Duodenal mucosa (tissue), 2 donors: ENCODE data around the gene HPSE2.

Source experiments
- H3K27ac ChIP-seq: one replicate; pipeline ENCODE4 v1.7.0; 2013; ENCODE audit warnings: low read depth, low read length
- H3K27me3 ChIP-seq, 2 donors: one replicate each; pipeline ENCODE4 v1.7.0; 2013; ENCODE audit warnings: low read length in 2 of 2, control low read depth in 1 of 2; ENCODE audit not compliant: insufficient read depth in 2 of 2, control insufficient read depth in 1 of 2
- H3K36me3 ChIP-seq, 2 donors: one replicate each; pipeline ENCODE4 v1.7.0; 2013; ENCODE audit warnings: low read length in 2 of 2, control low read depth in 1 of 2; ENCODE audit not compliant: insufficient read depth in 2 of 2, control insufficient read depth in 1 of 2
- H3K4me1 ChIP-seq, 2 donors: one replicate each; pipeline ENCODE4 v1.7.0; 2013; ENCODE audit warnings: low read length in 2 of 2, control low read depth in 1 of 2; ENCODE audit not compliant: insufficient read depth in 2 of 2, control insufficient read depth in 1 of 2
- H3K4me3 ChIP-seq, 2 donors: one replicate each; pipeline ENCODE4 v1.7.0; 2013; ENCODE audit warnings: low read length in 2 of 2, low read depth in 1 of 2
- H3K9ac ChIP-seq, 2 donors: one replicate each; pipeline ENCODE4 v1.7.0; 2013; ENCODE audit warnings: low read length in 2 of 2, low read depth in 1 of 2
- H3K9me3 ChIP-seq, 2 donors: one replicate each; pipeline ENCODE4 v1.7.0; 2013; ENCODE audit warnings: low read length in 2 of 2, control low read depth in 1 of 2; ENCODE audit not compliant: control insufficient read depth in 1 of 2

The HPSE2 gene

DNA sequence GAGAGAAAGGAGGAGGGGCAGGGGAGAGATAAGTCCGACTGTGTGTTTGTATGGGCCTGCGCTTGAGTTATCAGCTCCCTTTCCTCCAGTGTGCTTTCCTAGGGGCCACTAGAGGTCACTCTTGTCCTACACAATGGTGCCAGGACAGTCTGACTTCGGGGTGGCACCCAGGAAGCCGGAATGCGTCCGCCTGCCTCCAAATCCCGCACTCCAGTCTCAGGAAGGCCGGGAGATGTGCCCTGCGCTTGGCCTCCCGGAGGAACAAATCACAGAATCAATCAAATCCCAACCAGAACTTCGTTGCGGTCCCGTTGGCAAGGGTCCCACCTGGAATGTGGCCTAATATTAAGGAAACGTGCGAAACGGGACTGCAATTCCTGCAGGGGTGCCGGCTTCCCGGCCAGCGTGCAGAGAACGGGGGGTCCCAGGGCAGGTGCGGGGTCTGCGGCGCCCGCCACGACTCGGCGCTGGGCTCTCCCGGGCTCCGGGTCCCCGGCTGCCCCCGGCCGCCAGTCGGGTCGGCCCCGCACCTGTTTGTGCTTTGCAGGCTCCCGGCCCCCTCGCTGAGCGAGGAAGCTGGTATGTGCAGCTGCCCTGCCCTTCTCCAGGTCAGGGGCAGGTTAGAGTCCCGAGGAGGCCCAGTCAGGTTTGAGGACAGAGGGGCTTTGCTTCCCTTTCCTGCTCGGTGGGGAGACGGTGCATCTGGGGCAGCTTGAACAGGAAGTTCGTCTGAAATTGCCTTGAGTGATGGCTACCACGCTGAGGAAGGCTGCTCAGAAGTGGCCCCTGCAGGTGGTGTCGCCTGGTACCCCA is 767.9 kb downstream of the HPSE2 start:
- peak overlapping the region; percentile 40 to 79 for H3K9ac ChIP-seq
- no peaks in the 10 kb centered on the region for H3K36me3 ChIP-seq
- peaks cover 0 to 4% of the 10 kb centered on the region in 2 donors for H3K27me3 ChIP-seq
- H3K9me3 ChIP-seq: no peaks in the 10 kb centered on the region
- H3K4me1 ChIP-seq: peaks cover 0 to 4% of the 10 kb centered on the region in 2 donors
- no peak overlapping the region for H3K27ac ChIP-seq
- peak overlapping the region; percentile 69 to 81 for H3K4me3 ChIP-seq

DNA sequence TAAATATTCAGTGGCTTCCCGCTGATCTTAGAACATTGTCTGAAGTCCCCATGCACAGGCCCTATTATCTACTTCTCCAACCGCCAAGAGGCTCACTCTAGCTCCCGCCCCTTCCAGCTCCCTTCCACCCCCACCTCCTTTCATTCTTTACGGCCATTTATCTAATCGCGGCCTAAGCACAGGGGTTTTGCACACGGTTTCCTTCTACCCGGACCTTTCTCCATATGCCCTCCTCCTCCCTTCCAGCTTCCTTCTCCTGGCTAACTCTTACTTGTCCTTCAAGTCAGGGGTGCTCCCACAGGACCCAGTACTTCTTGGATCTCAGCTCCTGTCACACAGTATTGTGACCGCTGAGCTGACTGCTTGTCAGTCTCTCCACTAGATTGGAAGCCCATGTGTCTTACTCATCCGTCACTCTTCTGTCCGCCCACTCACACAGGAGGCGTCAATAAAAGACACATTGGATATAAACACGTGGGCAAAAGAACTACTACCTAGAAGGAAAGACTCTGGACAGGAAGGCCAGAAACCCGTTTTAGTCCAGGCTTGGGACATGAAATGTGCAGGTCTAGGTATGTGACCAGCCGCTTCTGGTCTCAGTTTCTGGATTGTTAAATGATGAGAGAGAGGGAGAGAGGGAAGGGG is 768.7 kb downstream of the HPSE2 start:
- Histone ChIP-seq H3K36me3 (no peaks in the 10 kb centered on the region), H3K9me3 (no peaks in the 10 kb centered on the region), H3K27ac (no peak overlapping the region), H3K27me3 (peaks cover 0 to 4% of the 10 kb centered on the region in 2 donors), H3K4me3 (no peak overlapping the region), H3K4me1 (peaks cover 0 to 4% of the 10 kb centered on the region in 2 donors), H3K9ac (no peak overlapping the region)

- Histone ChIP-seq H3K27me3 (peaks cover 0 to 4% of the 10 kb centered on the region in 2 donors), H3K9me3 (no peaks in the 10 kb centered on the region), H3K27ac (no peak overlapping the region)
These were observed 769.8 kb downstream of the HPSE2 start for GRCh38 chr10:98465866-98466265.

DNA sequence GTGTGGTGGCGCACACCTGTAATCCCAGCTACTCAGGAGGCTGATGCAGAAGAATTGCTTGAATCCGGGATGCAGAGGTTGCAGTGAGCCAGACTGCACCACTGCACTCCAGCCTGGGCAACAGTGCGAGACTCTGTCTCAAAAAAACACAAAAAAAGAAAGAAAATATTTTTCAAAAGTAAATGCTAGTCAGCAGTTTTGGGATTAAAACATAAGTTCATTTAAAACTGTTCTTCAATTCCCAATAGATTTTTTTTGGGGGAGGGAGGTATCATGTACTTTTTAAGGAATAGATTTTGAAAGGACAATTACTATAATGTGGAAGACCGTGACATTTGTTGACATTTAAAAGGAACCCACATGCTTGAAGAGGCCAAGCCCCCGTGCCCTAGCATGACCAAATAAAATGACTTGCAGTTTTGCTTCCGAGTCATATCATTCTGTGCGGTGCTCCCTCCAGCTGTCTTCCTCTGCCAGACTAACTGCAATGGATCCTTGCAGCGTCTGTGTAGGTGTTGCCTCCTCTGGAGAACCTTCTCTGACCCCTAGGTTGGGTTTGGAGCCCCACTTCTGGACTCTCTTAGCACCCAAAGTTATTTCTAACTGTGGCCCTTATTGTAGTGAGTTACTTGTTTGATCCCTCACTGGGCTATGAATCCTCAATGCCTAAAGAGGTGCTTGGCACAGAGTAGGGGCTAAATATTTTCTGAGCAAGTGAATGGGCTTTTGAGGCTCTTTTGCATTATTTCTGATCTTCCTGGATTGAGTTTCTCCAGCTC is 771.5 kb downstream of the HPSE2 start:
- Histone ChIP-seq H3K4me3 (no peak overlapping the region), H3K4me1 (peaks cover 7 to 16% of the 10 kb centered on the region in 2 donors), H3K9me3 (no peaks in the 10 kb centered on the region), H3K36me3 (no peaks in the 10 kb centered on the region), H3K27ac (no peak overlapping the region), H3K9ac (no peak overlapping the region), H3K27me3 (no peaks in the 10 kb centered on the region)

More at GRCh38 chr10:98465866-98466265, 769.8 kb downstream of the HPSE2 start:
- H3K9ac ChIP-seq: no peak overlapping the region
- no peak overlapping the region for H3K4me3 ChIP-seq
- H3K36me3 ChIP-seq: no peaks in the 10 kb centered on the region
- peaks cover 2 to 10% of the 10 kb centered on the region in 2 donors for H3K4me1 ChIP-seq

DNA sequence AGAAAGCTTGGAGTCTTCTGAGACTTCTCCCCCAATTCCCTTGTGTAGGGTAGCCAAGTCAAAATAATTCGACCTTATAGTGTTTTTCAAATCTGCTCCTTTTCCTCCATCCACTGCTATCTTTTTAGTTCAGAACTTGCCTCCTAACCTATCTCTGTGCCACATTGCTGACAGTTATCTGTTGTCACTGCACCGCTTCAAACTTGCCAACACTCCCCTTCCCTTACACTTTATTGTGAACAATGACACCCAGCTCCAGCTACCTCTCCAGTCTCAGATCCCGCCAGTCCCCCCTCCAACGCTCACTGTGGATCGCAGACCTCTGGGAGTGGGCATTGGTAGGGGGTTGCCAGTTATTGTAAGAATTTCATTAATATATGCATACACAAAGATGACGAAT is 772.6 kb downstream of the HPSE2 start:
- no peaks in the 10 kb centered on the region for H3K27me3 ChIP-seq
- peaks cover 7 to 12% of the 10 kb centered on the region in 2 donors for H3K4me1 ChIP-seq
- H3K27ac ChIP-seq: no peak overlapping the region
- no peak overlapping the region for H3K4me3 ChIP-seq
- no peak overlapping the region for H3K9ac ChIP-seq
- no peaks in the 10 kb centered on the region for H3K36me3 ChIP-seq
- H3K9me3 ChIP-seq: no peaks in the 10 kb centered on the region

DNA sequence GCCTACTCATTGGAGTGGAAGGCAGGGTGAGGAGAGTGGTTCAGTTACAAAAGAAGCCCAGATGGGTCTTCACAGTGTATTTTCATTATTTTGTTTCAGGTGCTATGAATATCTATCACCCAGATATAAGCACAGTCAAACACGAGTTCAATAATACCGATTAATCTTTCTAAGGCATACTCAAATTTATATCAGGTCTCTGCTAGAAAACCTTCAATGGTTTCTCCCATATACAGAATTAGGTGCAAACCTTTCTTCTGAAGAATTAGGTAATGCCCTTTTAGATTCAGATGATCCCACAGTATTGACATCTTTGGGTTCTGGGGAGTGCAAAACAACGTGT is 774.2 kb downstream of the HPSE2 start:
- H3K9me3 ChIP-seq: no peaks in the 10 kb centered on the region

GRCh38 chr10:98460837-98461499 is 774.7 kb downstream of the HPSE2 start:
- H3K27me3 ChIP-seq: peaks cover 0 to 4% of the 10 kb centered on the region in 2 donors
- H3K9me3 ChIP-seq: no peaks in the 10 kb centered on the region
- H3K27ac ChIP-seq: no peak overlapping the region
- H3K9ac ChIP-seq: no peak overlapping the region
- H3K4me3 ChIP-seq: no peak overlapping the region
- H3K4me1 ChIP-seq: peaks cover 7 to 12% of the 10 kb centered on the region in 2 donors
- no peaks in the 10 kb centered on the region for H3K36me3 ChIP-seq

More for the DNA sequence above, 774.2 kb downstream of the HPSE2 start:
- H3K27me3 ChIP-seq: peaks cover 0 to 4% of the 10 kb centered on the region in 2 donors
- no peaks in the 10 kb centered on the region for H3K36me3 ChIP-seq
- no peak overlapping the region for H3K9ac ChIP-seq
- H3K4me1 ChIP-seq: peaks cover 7 to 12% of the 10 kb centered on the region in 2 donors
- no peak overlapping the region for H3K27ac ChIP-seq
- H3K4me3 ChIP-seq: no peak overlapping the region

DNA sequence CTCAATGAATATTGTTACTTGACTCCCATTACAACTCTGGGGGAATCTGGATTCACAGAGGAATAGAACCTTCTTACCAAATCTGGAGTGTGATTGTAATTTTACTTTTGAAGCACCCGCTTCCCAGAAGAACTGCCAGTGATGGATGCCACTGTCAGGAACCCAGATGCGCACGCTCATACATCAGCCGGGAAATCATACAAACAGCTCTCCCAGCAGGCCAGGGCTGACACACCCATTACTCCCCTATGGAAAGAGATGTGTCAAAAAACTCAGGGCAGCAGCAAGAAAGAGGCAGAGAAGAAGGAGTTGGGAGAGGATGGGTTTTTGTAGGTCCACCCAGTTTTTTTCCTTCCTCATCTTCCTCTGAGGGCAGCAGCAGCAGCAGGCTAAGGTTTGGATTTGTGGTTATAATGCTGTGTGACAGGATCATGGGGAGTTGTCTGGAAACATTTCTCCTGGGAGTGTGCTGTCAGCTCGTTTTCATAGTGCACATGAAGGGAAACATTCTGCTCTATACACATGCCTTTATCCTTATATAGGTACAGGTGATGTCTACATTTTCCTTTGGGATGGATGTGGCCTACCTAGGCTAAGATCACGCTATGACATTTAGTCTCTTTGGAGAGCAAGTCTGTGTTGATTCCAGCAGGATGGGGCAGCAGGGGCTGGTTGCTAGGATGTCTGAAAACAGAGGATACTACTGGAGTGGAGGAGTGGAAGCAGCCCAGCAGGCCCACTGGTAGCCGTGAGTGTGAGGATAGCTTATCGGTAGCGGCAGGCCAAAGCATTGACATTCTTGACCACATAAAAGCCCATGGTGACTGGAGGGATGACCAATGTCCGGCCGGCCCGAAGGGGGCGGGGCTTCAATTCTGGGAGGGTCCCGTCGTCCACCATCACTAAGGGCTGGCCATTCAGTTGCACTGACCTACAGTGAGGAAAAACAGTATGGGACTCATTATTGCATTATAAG is 776.6 kb downstream of the HPSE2 start:
- Histone ChIP-seq H3K27ac (no peak overlapping the region), H3K9me3 (no peaks in the 10 kb centered on the region), H3K27me3 (peaks cover 0 to 4% of the 10 kb centered on the region in 2 donors), H3K36me3 (no peaks in the 10 kb centered on the region), H3K4me1 (peaks cover 7 to 12% of the 10 kb centered on the region in 2 donors), H3K9ac (no peak overlapping the region), H3K4me3 (no peak overlapping the region)

DNA sequence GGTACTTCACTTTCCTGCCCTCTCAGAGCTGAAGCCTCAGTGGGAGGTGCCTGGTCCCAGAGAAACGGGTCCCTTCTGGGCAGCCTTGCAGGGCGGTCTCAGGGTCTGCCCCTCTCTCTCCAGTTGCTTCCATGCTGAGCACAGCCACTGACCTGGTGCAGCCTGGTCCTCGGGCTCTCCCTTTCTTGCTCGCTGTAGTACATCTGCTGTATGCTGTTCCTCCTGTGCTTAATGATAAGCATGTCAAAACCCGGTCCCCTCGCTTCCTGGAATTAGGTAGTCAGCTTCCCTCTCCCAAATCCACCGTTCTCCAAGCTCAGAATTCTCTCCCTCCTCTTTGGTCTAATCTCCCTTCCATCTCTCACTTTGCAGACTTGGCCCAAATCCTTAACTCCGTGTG is 777.9 kb downstream of the HPSE2 start:
- Histone ChIP-seq H3K27me3 (peaks cover 0 to 4% of the 10 kb centered on the region in 2 donors), H3K4me1 (peaks cover 7 to 12% of the 10 kb centered on the region in 2 donors)

More for the DNA sequence above, 777.9 kb downstream of the HPSE2 start:
- H3K9me3 ChIP-seq: no peaks in the 10 kb centered on the region
- no peak overlapping the region for H3K27ac ChIP-seq
- no peak overlapping the region for H3K9ac ChIP-seq
- H3K4me3 ChIP-seq: no peak overlapping the region
- no peaks in the 10 kb centered on the region for H3K36me3 ChIP-seq
